Vagina (tissue), 2 donors: ENCODE data around the gene WFDC2. TPM values are rescaled to one million over a fixed set of nuclear protein-coding genes. Genes with fewer than 3 reads are reported as not detected.

ENCODE experiments used
- DNase-seq, 2 donors: peaks; one replicate each; pipeline ENCODE4 v3.0.0-alpha.2; 2017; ENCODE audit errors: extremely low spot score in 2 of 2
- H3K27ac ChIP-seq: fragments of 200-600 bp; sonication (generic); one replicate; pipeline ENCODE4 v1.5.1; 2019
- H3K27me3 ChIP-seq: fragments of 200-600 bp; sonication (generic); one replicate; pipeline ENCODE4 v1.5.1; 2019
- H3K36me3 ChIP-seq, 2 donors: fragments of 200-600 bp; sonication (generic); one replicate each; pipeline ENCODE4 v1.5.1; 2017 to 2019
- H3K4me1 ChIP-seq: fragments of 200-600 bp; sonication (generic); one replicate; pipeline ENCODE4 v1.5.1; 2019
- H3K4me3 ChIP-seq, 2 donors: fragments of 200-600 bp; sonication (generic); 1 replicate in 1 of 2; 2 replicates in 1 of 2; pipeline ENCODE4 v1.5.1; 2016 to 2019
- H3K9me3 ChIP-seq: fragments of 200-600 bp; sonication (generic); one replicate; pipeline ENCODE4 v1.5.1; 2019
- POLR2A ChIP-seq, 2 donors: fragments of 450-650 bp; IDR thresholded peaks; one replicate each; pipeline ENCODE4 v1.6.1; 2017; ENCODE audit warnings: antibody characterized with exemption in 2 of 2, mild to moderate bottlenecking in 2 of 2, moderate library complexity in 2 of 2
- POLR2AphosphoS5 ChIP-seq, 2 donors: sonication (generic); formaldehyde crosslinking; IDR thresholded peaks; one replicate each; pipeline ENCODE4 v1.9.0; 2017; ENCODE audit warnings: antibody characterized with exemption in 2 of 2, mild to moderate bottlenecking in 2 of 2, low read depth in 1 of 2; ENCODE audit not compliant: insufficient read depth in 1 of 2
- intact Hi-C: fragments of 100-400 bp; cut with DNase I; formaldehyde crosslinking; loops from one replicate; pipeline ENCODE4 v1.15.1; 2023
- total RNA-seq: library from RNA; depleted of rRNA; stranded (reverse); fragments of >200 nt; gene quantifications from one replicate; pipeline ENCODE4 v1.2.3, GENCODE V29; 2016
- TF ChIP-seq, protein P1 (sequence below), 3 experiments: fragments of 450-650 bp in 2 of 3; fragments of 200-600 bp in 1 of 3; sonication (generic) in 1 of 3; IDR thresholded peaks; one replicate each; pipeline ENCODE4 v1.5.1; 2017 to 2019; ENCODE audit warnings: antibody characterized with exemption in 3 of 3, mild to moderate bottlenecking in 2 of 3, moderate library complexity in 2 of 3

WFDC2 gene
- total RNA-seq, 1 donor from 2014 or later = 2.2 TPM

GRCh38 chr20:45452772-45453691, 16.5 kb upstream of the WFDC2 start:
- intact Hi-C loops = no loop called here
- no peak overlapping the region for H3K27ac ChIP-seq

DNA sequence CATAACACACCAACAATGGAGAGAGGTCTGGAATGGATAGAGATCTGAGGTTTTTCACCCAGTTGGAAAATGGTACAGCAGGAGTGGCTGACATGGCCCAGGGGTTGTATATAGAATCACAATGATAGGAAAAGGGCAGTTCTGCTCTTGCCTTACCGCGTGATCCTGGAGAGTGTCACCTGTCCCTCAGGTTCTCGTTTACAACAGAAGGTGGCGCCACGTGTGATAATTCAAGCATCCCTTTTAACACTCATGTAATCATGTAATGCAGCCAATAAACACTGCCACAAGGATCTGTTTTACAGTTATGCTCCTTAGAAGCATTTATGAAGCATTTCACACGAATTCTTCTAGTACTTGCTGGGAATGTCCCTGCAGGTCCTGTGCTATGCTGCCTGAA, 12.9 kb upstream of the WFDC2 start:
- TF ChIP-seq POLR2A (IDR thresholded peaks at IDR 0.05) = no peak
- no peak for TF ChIP-seq POLR2AphosphoS5 (IDR thresholded peaks at IDR 0.05; ENCODE audit: insufficient read depth in 1 of 2, low read depth in 1 of 2)
- TF ChIP-seq, protein P1, sequence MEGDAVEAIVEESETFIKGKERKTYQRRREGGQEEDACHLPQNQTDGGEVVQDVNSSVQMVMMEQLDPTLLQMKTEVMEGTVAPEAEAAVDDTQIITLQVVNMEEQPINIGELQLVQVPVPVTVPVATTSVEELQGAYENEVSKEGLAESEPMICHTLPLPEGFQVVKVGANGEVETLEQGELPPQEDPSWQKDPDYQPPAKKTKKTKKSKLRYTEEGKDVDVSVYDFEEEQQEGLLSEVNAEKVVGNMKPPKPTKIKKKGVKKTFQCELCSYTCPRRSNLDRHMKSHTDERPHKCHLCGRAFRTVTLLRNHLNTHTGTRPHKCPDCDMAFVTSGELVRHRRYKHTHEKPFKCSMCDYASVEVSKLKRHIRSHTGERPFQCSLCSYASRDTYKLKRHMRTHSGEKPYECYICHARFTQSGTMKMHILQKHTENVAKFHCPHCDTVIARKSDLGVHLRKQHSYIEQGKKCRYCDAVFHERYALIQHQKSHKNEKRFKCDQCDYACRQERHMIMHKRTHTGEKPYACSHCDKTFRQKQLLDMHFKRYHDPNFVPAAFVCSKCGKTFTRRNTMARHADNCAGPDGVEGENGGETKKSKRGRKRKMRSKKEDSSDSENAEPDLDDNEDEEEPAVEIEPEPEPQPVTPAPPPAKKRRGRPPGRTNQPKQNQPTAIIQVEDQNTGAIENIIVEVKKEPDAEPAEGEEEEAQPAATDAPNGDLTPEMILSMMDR (IDR thresholded peaks at IDR 0.05) = no peak
- Histone ChIP-seq H3K9me3 (no peaks in the 10 kb centered on the region), H3K36me3 (no peaks in the 10 kb centered on the region), H3K4me3 (no peak overlapping the region), H3K4me1 (no peaks in the 10 kb centered on the region), H3K27me3 (no peaks in the 10 kb centered on the region), H3K27ac (no peak overlapping the region)
- no peak for DNase-seq
- intact Hi-C loops = no loop called here

More at GRCh38 chr20:45452772-45453691, 16.5 kb upstream of the WFDC2 start:
- TF ChIP-seq POLR2A (IDR thresholded peaks at IDR 0.05) = no peak
- no peak for TF ChIP-seq POLR2AphosphoS5 (IDR thresholded peaks at IDR 0.05; ENCODE audit: insufficient read depth in 1 of 2, low read depth in 1 of 2)
- TF ChIP-seq, protein P1 (IDR thresholded peaks at IDR 0.05) = no peak
- no peaks in the 10 kb centered on the region for H3K4me1 ChIP-seq
- H3K27me3 ChIP-seq = no peaks in the 10 kb centered on the region
- H3K36me3 ChIP-seq = no peaks in the 10 kb centered on the region
- no peaks in the 10 kb centered on the region for H3K9me3 ChIP-seq
- DNase-seq = no peak
- H3K4me3 ChIP-seq = no peak overlapping the region

GRCh38 chr20:45459606-45460005, 9.9 kb upstream of the WFDC2 start:
- H3K4me3 ChIP-seq = no peak overlapping the region
- no peaks in the 10 kb centered on the region for H3K27me3 ChIP-seq
- no peak overlapping the region for H3K27ac ChIP-seq
- no peak for DNase-seq
- H3K36me3 ChIP-seq = no peaks in the 10 kb centered on the region
- TF ChIP-seq POLR2AphosphoS5 (IDR thresholded peaks at IDR 0.05; ENCODE audit: insufficient read depth in 1 of 2, low read depth in 1 of 2) (no peak), POLR2A (IDR thresholded peaks at IDR 0.05) (no peak)
- TF ChIP-seq, protein P1 (IDR thresholded peaks at IDR 0.05) = no peak
- intact Hi-C loops = no loop called here
- H3K9me3 ChIP-seq = no peaks in the 10 kb centered on the region
- H3K4me1 ChIP-seq = no peaks in the 10 kb centered on the region

DNA sequence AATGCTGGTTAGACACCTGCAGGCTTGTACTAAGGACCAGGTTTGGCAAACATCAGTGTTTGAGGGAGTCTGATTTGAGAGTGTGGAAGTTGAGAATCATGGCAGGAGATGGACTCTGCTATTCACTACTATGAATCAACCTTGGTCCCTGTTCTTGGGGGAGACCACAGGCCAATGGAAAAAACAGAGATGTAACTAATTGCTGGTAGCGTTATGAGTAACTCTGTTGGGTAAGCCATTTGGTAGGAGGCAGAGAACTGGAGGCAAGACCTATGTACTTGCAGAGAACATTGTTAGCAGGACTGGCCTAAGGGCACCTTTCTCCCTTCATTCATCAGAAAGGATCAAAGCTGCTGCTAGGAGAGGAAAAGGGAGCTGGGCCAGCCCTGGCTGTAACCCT, 8.3 kb upstream of the WFDC2 start:
- Histone ChIP-seq H3K27ac (no peak overlapping the region), H3K9me3 (no peaks in the 10 kb centered on the region), H3K4me1 (no peaks in the 10 kb centered on the region), H3K36me3 (no peaks in the 10 kb centered on the region), H3K4me3 (no peak overlapping the region), H3K27me3 (no peaks in the 10 kb centered on the region)
- DNase-seq = peak in 1 of 2 donors; percentile 18
- intact Hi-C loops = no loop called here
- TF ChIP-seq POLR2A (IDR thresholded peaks at IDR 0.05) (no peak), POLR2AphosphoS5 (IDR thresholded peaks at IDR 0.05; ENCODE audit: insufficient read depth in 1 of 2, low read depth in 1 of 2) (no peak)
- TF ChIP-seq, protein P1 (IDR thresholded peaks at IDR 0.05) = no peak
